OCI-LY7 (cell line): Measurements from ENCODE around the gene BAAT. TPM values are rescaled to one million over a fixed set of nuclear protein-coding genes. Genes with fewer than 3 reads are reported as not detected.

Experiments used
- BruUV-seq: library from RNA; stranded (reverse); fragments of 400-500 nt; replicated peaks from 2 replicates; lab custom pipeline; 2021; lab: Mats Ljungman, UMichigan
- CTCF ChIA-PET: fragments of 300-600 bp; sonication (Branson Sonifier 250); formaldehyde crosslinking; loops from one replicate; lab custom pipeline; 2022; ENCODE audit warnings: antibody characterized with exemption; ENCODE audit not compliant: unreplicated experiment; lab: Charles Lee
- POLR2A ChIA-PET: fragments of 300-600 bp; sonication (Branson Sonifier 250); formaldehyde crosslinking; loops from one replicate; lab custom pipeline; 2022; ENCODE audit warnings: antibody characterized with exemption; lab: Charles Lee
- DNase-seq: peaks from one replicate; pipeline ENCODE4 v3.0.0-alpha.2; 2015; ENCODE audit warnings: low spot score
- H2AFZ ChIP-seq: fragments of 200-600 bp; sonication (generic), shearing (Covaris generic); 2 replicates; pipeline ENCODE4 v1.6.1; 2014; ENCODE audit warnings: mild to moderate bottlenecking, antibody characterized with exemption, low read length, moderate library complexity
- H3K27ac ChIP-seq: fragments of 200-600 bp; sonication (generic); 2 replicates; pipeline ENCODE4 v1.5.1; 2014; ENCODE audit warnings: mixed run types, low read depth, mild to moderate bottlenecking, moderate library complexity, low read length, inconsistent platforms; ENCODE audit not compliant: poor library complexity, severe bottlenecking
- H3K36me3 ChIP-seq: fragments of 200-600 bp; sonication (generic); 2 replicates; pipeline ENCODE4 v1.6.1; 2014; ENCODE audit warnings: mild to moderate bottlenecking, antibody characterized with exemption, low read length, moderate library complexity, mixed read lengths; ENCODE audit not compliant: insufficient read depth
- H3K4me1 ChIP-seq: fragments of 200-600 bp; sonication (generic); 2 replicates; pipeline ENCODE4 v1.5.1; 2014; ENCODE audit warnings: mild to moderate bottlenecking, low read length; ENCODE audit not compliant: insufficient read depth, poor library complexity, severe bottlenecking
- H3K4me2 ChIP-seq: fragments of 200-600 bp; sonication (generic); 2 replicates; pipeline ENCODE4 v1.6.1; 2014; ENCODE audit warnings: mild to moderate bottlenecking, low read length
- H3K4me3 ChIP-seq: fragments of 200-600 bp; sonication (generic); 2 replicates; pipeline ENCODE4 v1.5.1; 2014; ENCODE audit warnings: mild to moderate bottlenecking, low read depth, low read length; ENCODE audit not compliant: poor library complexity, severe bottlenecking
- H3K79me2 ChIP-seq: fragments of 200-600 bp; sonication (generic); 2 replicates; pipeline ENCODE4 v1.6.1; 2016; ENCODE audit warnings: low read depth, mild to moderate bottlenecking, low read length, moderate library complexity, mixed read lengths; ENCODE audit not compliant: insufficient read depth
- H3K9me2 ChIP-seq: fragments of 200-600 bp; sonication (generic); 2 replicates; pipeline ENCODE4 v1.6.1; 2016; ENCODE audit warnings: mild to moderate bottlenecking, low read length, mixed read lengths; ENCODE audit not compliant: insufficient read depth
- H3K9me3 ChIP-seq: fragments of 200-600 bp; sonication (generic); 2 replicates; pipeline ENCODE4 v1.6.1; 2014; ENCODE audit warnings: mild to moderate bottlenecking, mixed run types, low read length, mixed read lengths
- H4K20me1 ChIP-seq: fragments of 200-600 bp; sonication (generic); 2 replicates; pipeline ENCODE4 v1.6.1; 2014; ENCODE audit warnings: mild to moderate bottlenecking, antibody characterized with exemption, low read length, moderate library complexity, mixed read lengths; ENCODE audit not compliant: insufficient read depth
- EZH2phosphoT487 ChIP-seq: fragments of 200-600 bp; sonication (generic); IDR thresholded peaks from 2 replicates; pipeline ENCODE4 v1.6.1; 2018; ENCODE audit warnings: low read depth, borderline replicate concordance, mild to moderate bottlenecking, mixed run types, antibody characterized with exemption, low read length, moderate library complexity, mixed read lengths
- intact Hi-C: fragments of 100-400 bp; cut with micrococcal nuclease; formaldehyde crosslinking; loops from one replicate; pipeline ENCODE4 v1.10.0; 2022; ENCODE audit not compliant: unreplicated experiment
- total RNA-seq, 2 experiments: library from RNA; depleted of rRNA in 1 of 2; stranded (reverse); fragments of >200 nt in 1 of 2; shearing (Covaris generic) in 1 of 2; gene quantifications; 2 replicates each; pipeline ENCODE4 v1.2.3, GENCODE V29; 2014 to 2022
- TF ChIP-seq, protein P1 (sequence below): fragments of 200-600 bp; sonication (generic); conservative IDR thresholded peaks from 2 replicates; pipeline ENCODE4 v1.5.1; 2014; ENCODE audit warnings: mild to moderate bottlenecking, antibody characterized with exemption, low read length, moderate library complexity, mixed read lengths

BAAT gene
- total RNA-seq, 2 experiments from 2014 or later = 0.13 TPM; not detected in 1

DNA sequence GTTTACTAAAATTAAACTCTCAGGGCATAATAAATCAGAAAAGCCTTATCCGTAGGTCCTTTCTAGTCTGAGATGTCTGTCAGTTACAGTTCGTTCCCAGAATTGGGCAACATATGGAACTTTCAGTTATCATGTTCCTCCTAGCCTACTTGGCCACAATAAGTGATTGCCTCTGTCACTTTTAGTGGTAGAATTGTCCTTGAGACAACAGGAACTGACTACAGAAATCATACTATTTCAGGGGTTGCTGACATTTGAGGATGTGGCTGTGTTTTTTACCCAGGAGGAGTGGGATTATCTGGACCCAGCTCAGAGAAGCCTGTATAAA is 14.8 kb upstream of the BAAT start:
- intact Hi-C loops = loop anchor here (5.0 kb wide), 1 partner anchor 133 kb away; the partner anchor contains the start of gene RNF20
- peaks cover 16% of the 10 kb centered on the region; the same call in 1 of the 2 replicates for H3K9me3 ChIP-seq
- DNase-seq = peak; percentile 26
- peak overlapping the region; percentile 95 for H3K4me3 ChIP-seq
- peaks cover 54% of the 10 kb centered on the region for H3K79me2 ChIP-seq
- peak overlapping the region; percentile 95 for H3K4me2 ChIP-seq
- H2AFZ ChIP-seq = peak overlapping the region; percentile 42; the same call in 1 of the 2 replicates
- no TSS peak for BruUV-seq
- peaks cover 28% of the 10 kb centered on the region for H3K4me1 ChIP-seq
- H4K20me1 ChIP-seq = peaks cover 5% of the 10 kb centered on the region; the same call in 1 of the 2 replicates
- peak overlapping the region; percentile 28 for H3K27ac ChIP-seq
- no peaks in the 10 kb centered on the region for H3K9me2 ChIP-seq
- no peak for TF ChIP-seq EZH2phosphoT487
- TF ChIP-seq, protein P1, sequence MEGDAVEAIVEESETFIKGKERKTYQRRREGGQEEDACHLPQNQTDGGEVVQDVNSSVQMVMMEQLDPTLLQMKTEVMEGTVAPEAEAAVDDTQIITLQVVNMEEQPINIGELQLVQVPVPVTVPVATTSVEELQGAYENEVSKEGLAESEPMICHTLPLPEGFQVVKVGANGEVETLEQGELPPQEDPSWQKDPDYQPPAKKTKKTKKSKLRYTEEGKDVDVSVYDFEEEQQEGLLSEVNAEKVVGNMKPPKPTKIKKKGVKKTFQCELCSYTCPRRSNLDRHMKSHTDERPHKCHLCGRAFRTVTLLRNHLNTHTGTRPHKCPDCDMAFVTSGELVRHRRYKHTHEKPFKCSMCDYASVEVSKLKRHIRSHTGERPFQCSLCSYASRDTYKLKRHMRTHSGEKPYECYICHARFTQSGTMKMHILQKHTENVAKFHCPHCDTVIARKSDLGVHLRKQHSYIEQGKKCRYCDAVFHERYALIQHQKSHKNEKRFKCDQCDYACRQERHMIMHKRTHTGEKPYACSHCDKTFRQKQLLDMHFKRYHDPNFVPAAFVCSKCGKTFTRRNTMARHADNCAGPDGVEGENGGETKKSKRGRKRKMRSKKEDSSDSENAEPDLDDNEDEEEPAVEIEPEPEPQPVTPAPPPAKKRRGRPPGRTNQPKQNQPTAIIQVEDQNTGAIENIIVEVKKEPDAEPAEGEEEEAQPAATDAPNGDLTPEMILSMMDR = no peak
- ChIA-PET CTCF (no interaction called here), POLR2A (interaction anchor here (2.8 kb wide), 1 partner anchor 11 kb away, joined by 15 read pairs; no protein-coding TSS in a partner anchor)
- H3K36me3 ChIP-seq = peaks cover 67% of the 10 kb centered on the region

DNA sequence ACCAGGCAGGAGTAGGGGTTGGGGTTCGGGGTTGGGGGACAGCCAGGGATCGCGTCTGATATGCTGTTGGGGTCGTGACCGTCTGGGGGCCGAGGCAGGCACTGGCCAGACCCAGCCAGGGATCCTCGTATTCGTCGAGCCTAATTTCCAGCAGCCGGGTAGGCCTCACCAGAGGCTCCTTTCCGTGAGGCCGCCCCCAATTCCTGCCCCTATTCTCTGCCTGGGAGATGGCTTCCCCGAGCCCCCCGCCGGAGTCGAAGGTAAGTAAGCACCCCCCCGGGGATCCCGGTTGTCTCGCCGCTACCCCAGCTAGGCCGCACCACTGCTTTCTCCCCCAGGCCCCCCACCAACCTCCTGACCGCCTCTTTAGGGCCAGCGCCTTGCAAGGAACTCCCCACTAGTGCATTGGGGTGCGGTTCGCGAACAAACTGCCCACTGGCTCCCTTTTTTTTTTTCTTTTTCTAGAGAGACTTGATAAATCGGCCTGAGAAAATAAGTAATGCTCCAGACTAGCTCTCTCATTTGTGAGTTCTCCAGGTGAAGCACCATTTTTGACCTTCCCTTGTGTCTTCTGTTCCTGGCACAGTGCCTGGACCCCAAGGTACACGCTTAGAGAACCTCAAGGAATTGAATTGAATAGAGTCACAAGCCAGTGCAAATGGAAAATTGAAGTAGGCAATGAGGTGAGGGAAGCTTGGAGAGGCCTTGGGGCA is 14.3 kb upstream of the BAAT start:
- ChIA-PET POLR2A (interaction anchor here (0.5 to 2.8 kb wide), 8 partner anchors 11 to 1000 kb away, joined by 3 to 15 read pairs (median 4); no protein-coding TSS in a partner anchor), CTCF (no interaction called here)
- H4K20me1 ChIP-seq = peaks cover 5% of the 10 kb centered on the region; the same call in 1 of the 2 replicates
- DNase-seq = peak; percentile 7
- TF ChIP-seq, protein P1 = no peak
- no peak for TF ChIP-seq EZH2phosphoT487
- peaks cover 28% of the 10 kb centered on the region for H3K4me1 ChIP-seq
- H3K9me2 ChIP-seq = no peaks in the 10 kb centered on the region
- H3K4me2 ChIP-seq = peak overlapping the region; percentile 95
- H2AFZ ChIP-seq = peak overlapping the region; percentile 42; the same call in 1 of the 2 replicates
- peaks cover 21% of the 10 kb centered on the region; the same call in 1 of the 2 replicates for H3K9me3 ChIP-seq
- peak overlapping the region; percentile 95 for H3K4me3 ChIP-seq
- intact Hi-C loops = loop anchor here (5.0 kb wide), 1 partner anchor 133 kb away; the partner anchor contains the start of gene RNF20
- peak overlapping the region; percentile 28 for H3K27ac ChIP-seq
- no TSS peak for BruUV-seq
- peaks cover 60% of the 10 kb centered on the region for H3K79me2 ChIP-seq
- peaks cover 67% of the 10 kb centered on the region for H3K36me3 ChIP-seq
